HCT116 (cell line): ENCODE measurements around the gene MSL2. TPM values are rescaled to one million over a fixed set of nuclear protein-coding genes. Genes with fewer than 3 reads are reported as not detected.

Experiments used
- ATAC-seq: fragments of 200-7000 bp; cut with Tn5 transposase; 2 replicates; pipeline ENCODE4 v1.9.1; 2020; ENCODE audit warnings: mild to moderate bottlenecking, moderate library complexity
- BruUV-seq: library from RNA; stranded (reverse); fragments of 400-500 nt; replicated peaks from 2 replicates; lab custom pipeline; 2021; lab: Mats Ljungman, UMichigan
- CTCF ChIA-PET: fragments of 300-600 bp; sonication (Branson Sonifier 250); formaldehyde crosslinking; loops from one replicate; lab custom pipeline; 2021; ENCODE audit warnings: antibody characterized with exemption; lab: Charles Lee
- POLR2A ChIA-PET: fragments of 300-600, 350-600 bp; sonication (Branson Sonifier 250); formaldehyde crosslinking; loops from one replicate; lab custom pipeline; 2021; ENCODE audit warnings: antibody characterized with exemption; lab: Charles Lee
- RAD21 ChIA-PET, 2 experiments: fragments of 300-600 bp; sonication (Branson Sonifier 250); formaldehyde crosslinking; loops; one replicate each; lab custom pipeline; 2023; ENCODE audit warnings: low total read pairs in 2 of 2; ENCODE audit not compliant: uncharacterized antibody in 2 of 2, unreplicated experiment in 2 of 2, low non-redundant PET in 1 of 2; lab: Charles Lee
- DNase-seq: peaks from one replicate; pipeline ENCODE4 v3.0.0-alpha.2; 2010; ENCODE audit warnings: low read depth, low spot score
- H2AFZ ChIP-seq: fragments of 200-600 bp; shearing (Covaris generic), sonication (generic); 2 replicates; pipeline ENCODE4 v1.6.1; 2017; ENCODE audit warnings: low read depth, mixed run types, mixed read lengths, antibody characterized with exemption, low read length; ENCODE audit not compliant: poor library complexity, severe bottlenecking
- H3K27ac ChIP-seq: 2 replicates; pipeline ENCODE4 v1.5.1; 2012; ENCODE audit warnings: low read depth, low read length
- H3K27me3 ChIP-seq: fragments of 200-600 bp; sonication (generic); 2 replicates; pipeline ENCODE4 v1.6.1; 2016; ENCODE audit warnings: mixed run types, low read length, mixed read lengths; ENCODE audit not compliant: insufficient read depth
- H3K36me3 ChIP-seq, 2 experiments: fragments of 200-500 bp in 1 of 2; fragments of 200-600 bp in 1 of 2; sonication (Bioruptor generic) in 1 of 2; sonication (generic) in 1 of 2; 2 replicates each; pipeline versions ENCODE4 v1.5.1 to v1.6.1; 2014 to 2016; ENCODE audit warnings: low read length in 2 of 2, inconsistent platforms in 1 of 2, mixed read lengths in 1 of 2, mixed run types in 1 of 2; ENCODE audit not compliant: insufficient read depth in 2 of 2, control insufficient read depth in 1 of 2
- H3K4me1 ChIP-seq, 2 experiments: fragments of 200-600 bp in 1 of 2; sonication (generic) in 1 of 2; 2 replicates each; pipeline versions ENCODE4 v1.5.1 to v1.6.1; 2012 to 2017; ENCODE audit warnings: low read length in 2 of 2, inconsistent platforms in 1 of 2, mild to moderate bottlenecking in 1 of 2, mixed read lengths in 1 of 2, mixed run types in 1 of 2, moderate library complexity in 1 of 2; ENCODE audit not compliant: insufficient read depth in 2 of 2, control insufficient read depth in 1 of 2
- H3K4me2 ChIP-seq: fragments of 200-600 bp; sonication (generic); 2 replicates; pipeline ENCODE4 v1.6.1; 2017; ENCODE audit warnings: mixed run types, low read length, mixed read lengths
- H3K4me3 ChIP-seq, 2 experiments: fragments of 200-600 bp in 1 of 2; sonication (generic) in 1 of 2; replicated peaks in 1 of 2; 2 replicates each; pipeline ENCODE4 v1.5.1; 2011 to 2016; ENCODE audit warnings: low read length in 2 of 2, control low read depth in 1 of 2, low read depth in 1 of 2, mild to moderate bottlenecking in 1 of 2, mixed read lengths in 1 of 2, mixed run types in 1 of 2
- H3K79me2 ChIP-seq: fragments of 200-600 bp; sonication (generic); 2 replicates; pipeline ENCODE4 v1.6.1; 2017; ENCODE audit warnings: mild to moderate bottlenecking, mixed run types, low read length, moderate library complexity, mixed read lengths; ENCODE audit not compliant: insufficient read depth
- H3K9ac ChIP-seq: fragments of 200-600 bp; sonication (generic); 2 replicates; pipeline ENCODE4 v1.6.1; 2016; ENCODE audit warnings: low read length, mixed read lengths
- H3K9me2 ChIP-seq: fragments of 200-600 bp; sonication (generic), shearing (Covaris generic); 2 replicates; pipeline ENCODE4 v1.6.1; 2017; ENCODE audit warnings: mixed run types, mild to moderate bottlenecking, moderate library complexity; ENCODE audit not compliant: insufficient read depth
- H3K9me3 ChIP-seq, 2 experiments: fragments of 200-500 bp in 1 of 2; fragments of 200-600 bp in 1 of 2; sonication (Bioruptor generic) in 1 of 2; sonication (generic) in 1 of 2; 2 replicates each; pipeline ENCODE4 v1.6.1; 2014 to 2017; ENCODE audit warnings: low read length in 2 of 2, mixed read lengths in 2 of 2, inconsistent platforms in 1 of 2, low read depth in 1 of 2, mild to moderate bottlenecking in 1 of 2, mixed run types in 1 of 2, moderate library complexity in 1 of 2; ENCODE audit not compliant: control insufficient read depth in 1 of 2, insufficient read depth in 1 of 2
- H4K20me1 ChIP-seq: fragments of 200-600 bp; sonication (generic), shearing (Covaris generic); 2 replicates; pipeline ENCODE4 v1.6.1; 2017; ENCODE audit warnings: mixed run types, mild to moderate bottlenecking, moderate library complexity; ENCODE audit not compliant: insufficient read depth
- CBX3 ChIP-seq: IDR thresholded peaks from 2 replicates; pipeline ENCODE4 v1.6.1; 2012; ENCODE audit warnings: low read depth
- CEBPB ChIP-seq: IDR thresholded peaks from 2 replicates; pipeline ENCODE4 v1.6.1; 2012; ENCODE audit warnings: low read depth
- EGR1 ChIP-seq: IDR thresholded peaks from 2 replicates; pipeline ENCODE4 v1.6.1; 2012; ENCODE audit warnings: low read depth
- ELF1 ChIP-seq: IDR thresholded peaks from 2 replicates; pipeline ENCODE4 v1.6.1; 2012; ENCODE audit warnings: low read depth, borderline replicate concordance
- EZH2 ChIP-seq: fragments of 200-600 bp; sonication (generic); IDR thresholded peaks from 2 replicates; pipeline ENCODE4 v1.6.1; 2017; ENCODE audit warnings: antibody characterized with exemption, mixed run types
- EZH2phosphoT487 ChIP-seq: fragments of 200-600 bp; IDR thresholded peaks from 2 replicates; pipeline ENCODE4 v1.6.1; 2018; ENCODE audit warnings: antibody characterized with exemption, borderline replicate concordance
- FOSL1 ChIP-seq: IDR thresholded peaks from 2 replicates; pipeline ENCODE4 v1.6.1; 2012; ENCODE audit warnings: low read depth
- JUND ChIP-seq: IDR thresholded peaks from 2 replicates; pipeline ENCODE4 v1.6.1; 2012
- SIN3A ChIP-seq: IDR thresholded peaks from 2 replicates; pipeline ENCODE4 v1.6.1; 2012; ENCODE audit warnings: low read depth
- SP1 ChIP-seq: IDR thresholded peaks from 2 replicates; pipeline ENCODE4 v1.6.1; 2012; ENCODE audit warnings: low read depth
- SRF ChIP-seq: IDR thresholded peaks from 2 replicates; pipeline ENCODE4 v1.6.1; 2012; ENCODE audit warnings: low read depth
- TCF7L2 ChIP-seq: IDR thresholded peaks from 2 replicates; pipeline ENCODE4 v1.7.0; 2011; ENCODE audit warnings: borderline replicate concordance, inconsistent platforms; ENCODE audit not compliant: insufficient read depth, insufficient read length; ENCODE audit errors: extremely low read depth
- YY1 ChIP-seq: IDR thresholded peaks from 2 replicates; pipeline ENCODE4 v1.6.1; 2011; ENCODE audit warnings: low read length, low read depth, moderate library complexity, mild to moderate bottlenecking; ENCODE audit not compliant: insufficient replicate concordance; ENCODE audit errors: extremely low read depth
- ZFX ChIP-seq: fragments of 450-650 bp; IDR thresholded peaks from 2 replicates; pipeline ENCODE4 v1.6.1; 2017
- ZNF274 ChIP-seq: fragments of 200-500 bp; sonication (Bioruptor generic); IDR thresholded peaks from 2 replicates; pipeline ENCODE4 v1.6.1; 2014; ENCODE audit warnings: mild to moderate bottlenecking, low read depth, low read length, inconsistent platforms
- intact Hi-C: fragments of 100-400 bp; cut with micrococcal nuclease; formaldehyde crosslinking; loops from 2 replicates; pipeline ENCODE4 v1.10.0; 2022
- total RNA-seq: library from RNA; stranded (reverse); gene quantifications from one replicate; pipeline ENCODE4 v1.2.1, GENCODE V29; 2021; ENCODE audit not compliant: unreplicated experiment
- TF ChIP-seq, protein P1 (sequence below), 3 experiments: fragments of 200-600 bp in 1 of 3; sonication (generic) in 1 of 3; IDR thresholded peaks in 2 of 3; conservative IDR thresholded peaks in 1 of 3; 2 replicates each; pipeline ENCODE4 v1.5.1; 2012 to 2017; ENCODE audit warnings: low read depth in 2 of 3, low read length in 2 of 3, antibody characterized with exemption in 1 of 3, borderline replicate concordance in 1 of 3, control low read depth in 1 of 3, mild to moderate bottlenecking in 1 of 3, mixed read lengths in 1 of 3, mixed run types in 1 of 3, moderate library complexity in 1 of 3; ENCODE audit not compliant: insufficient read depth in 1 of 3
- TF ChIP-seq, protein P2 (sequence below): IDR thresholded peaks from 2 replicates; pipeline ENCODE4 v1.6.1; 2011; ENCODE audit warnings: mild to moderate bottlenecking, low read length, moderate library complexity; ENCODE audit not compliant: insufficient replicate concordance; ENCODE audit errors: extremely low read depth
- TF ChIP-seq, protein P3 (sequence below): IDR thresholded peaks from 2 replicates; pipeline ENCODE4 v1.6.1; 2012; ENCODE audit warnings: low read depth
- TF ChIP-seq, protein P4 (sequence below): IDR thresholded peaks from 2 replicates; pipeline ENCODE4 v1.6.1; 2012

MSL2 gene
- total RNA-seq, 1 experiment from 2014 or later = 34.8 TPM

DNA sequence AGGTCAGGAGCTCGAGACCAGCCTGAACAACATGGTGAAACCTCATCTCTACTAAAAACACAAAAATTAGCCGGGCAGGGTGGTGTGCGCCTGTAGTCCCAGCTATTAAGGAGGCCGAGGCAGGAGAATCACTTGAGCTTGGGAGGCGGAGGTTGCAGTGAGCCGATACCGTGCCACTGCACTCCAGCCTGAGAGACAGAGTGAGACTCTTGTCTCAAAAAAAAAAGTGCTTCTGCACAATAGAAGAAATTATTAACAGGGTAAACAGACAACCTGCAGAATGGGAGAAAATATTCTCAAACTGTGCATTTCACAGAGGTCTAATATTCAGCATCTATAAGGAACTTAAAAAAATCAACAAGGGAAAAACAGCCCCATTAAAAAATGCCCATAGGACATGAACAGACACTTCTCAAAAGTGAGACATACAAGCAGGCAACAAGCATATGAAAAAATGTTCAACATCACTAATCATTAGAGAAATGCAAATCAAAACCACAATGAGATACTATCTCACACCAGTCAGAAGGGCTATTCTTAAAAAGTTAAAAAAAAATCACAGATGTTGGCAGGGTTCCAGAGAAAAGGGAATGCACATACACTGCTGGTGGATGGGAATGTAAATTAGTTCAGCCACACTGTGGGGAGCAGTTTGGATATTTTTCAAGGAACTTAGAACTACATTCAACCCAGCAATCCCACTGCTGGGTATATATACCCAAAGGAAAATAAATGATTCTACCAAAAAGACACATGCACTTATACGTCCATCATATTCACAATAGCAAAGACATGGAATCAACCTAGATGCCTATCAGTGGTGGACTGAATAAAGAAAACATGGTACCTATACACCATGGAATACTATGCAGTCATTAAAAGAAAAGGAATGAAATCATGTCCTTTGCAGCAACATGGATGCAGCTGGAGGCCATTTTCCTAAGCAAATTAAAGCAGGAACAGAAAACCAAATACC lies 75.5 kb downstream of the MSL2 start:
- H3K36me3 ChIP-seq = no peaks in the 10 kb centered on the region
- intact Hi-C loops = no loop called here
- H3K4me3 ChIP-seq = no peak overlapping the region
- no peak for DNase-seq
- ATAC-seq = no peak
- H3K27me3 ChIP-seq = no peaks in the 10 kb centered on the region
- no peaks in the 10 kb centered on the region for H3K9me2 ChIP-seq
- no peak overlapping the region for H2AFZ ChIP-seq
- H3K9ac ChIP-seq = no peak overlapping the region
- POLR2A ChIA-PET = interaction anchor here (0.7 kb wide), 1 partner anchor 897 kb away, joined by 3 read pairs; no protein-coding TSS in a partner anchor
- CTCF ChIA-PET = no interaction called here
- TF ChIP-seq, protein P1, sequence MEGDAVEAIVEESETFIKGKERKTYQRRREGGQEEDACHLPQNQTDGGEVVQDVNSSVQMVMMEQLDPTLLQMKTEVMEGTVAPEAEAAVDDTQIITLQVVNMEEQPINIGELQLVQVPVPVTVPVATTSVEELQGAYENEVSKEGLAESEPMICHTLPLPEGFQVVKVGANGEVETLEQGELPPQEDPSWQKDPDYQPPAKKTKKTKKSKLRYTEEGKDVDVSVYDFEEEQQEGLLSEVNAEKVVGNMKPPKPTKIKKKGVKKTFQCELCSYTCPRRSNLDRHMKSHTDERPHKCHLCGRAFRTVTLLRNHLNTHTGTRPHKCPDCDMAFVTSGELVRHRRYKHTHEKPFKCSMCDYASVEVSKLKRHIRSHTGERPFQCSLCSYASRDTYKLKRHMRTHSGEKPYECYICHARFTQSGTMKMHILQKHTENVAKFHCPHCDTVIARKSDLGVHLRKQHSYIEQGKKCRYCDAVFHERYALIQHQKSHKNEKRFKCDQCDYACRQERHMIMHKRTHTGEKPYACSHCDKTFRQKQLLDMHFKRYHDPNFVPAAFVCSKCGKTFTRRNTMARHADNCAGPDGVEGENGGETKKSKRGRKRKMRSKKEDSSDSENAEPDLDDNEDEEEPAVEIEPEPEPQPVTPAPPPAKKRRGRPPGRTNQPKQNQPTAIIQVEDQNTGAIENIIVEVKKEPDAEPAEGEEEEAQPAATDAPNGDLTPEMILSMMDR (IDR thresholded peaks at IDR 0.05 in 2 of 3, conservative IDR thresholded peaks at IDR 0.05 in 1 of 3; ENCODE audit: borderline replicate concordance in 1 of 3, insufficient read depth in 1 of 3, low read depth in 2 of 3, low read length in 2 of 3) = no peak
- TF ChIP-seq EZH2phosphoT487 = no peak
- TF ChIP-seq EZH2 = no peak
- no peak for TF ChIP-seq ELF1
- TF ChIP-seq ZNF274 = no peak
- no peak for TF ChIP-seq TCF7L2
- no peak for TF ChIP-seq SP1
- no peak for TF ChIP-seq SIN3A
- TF ChIP-seq, protein P2, sequence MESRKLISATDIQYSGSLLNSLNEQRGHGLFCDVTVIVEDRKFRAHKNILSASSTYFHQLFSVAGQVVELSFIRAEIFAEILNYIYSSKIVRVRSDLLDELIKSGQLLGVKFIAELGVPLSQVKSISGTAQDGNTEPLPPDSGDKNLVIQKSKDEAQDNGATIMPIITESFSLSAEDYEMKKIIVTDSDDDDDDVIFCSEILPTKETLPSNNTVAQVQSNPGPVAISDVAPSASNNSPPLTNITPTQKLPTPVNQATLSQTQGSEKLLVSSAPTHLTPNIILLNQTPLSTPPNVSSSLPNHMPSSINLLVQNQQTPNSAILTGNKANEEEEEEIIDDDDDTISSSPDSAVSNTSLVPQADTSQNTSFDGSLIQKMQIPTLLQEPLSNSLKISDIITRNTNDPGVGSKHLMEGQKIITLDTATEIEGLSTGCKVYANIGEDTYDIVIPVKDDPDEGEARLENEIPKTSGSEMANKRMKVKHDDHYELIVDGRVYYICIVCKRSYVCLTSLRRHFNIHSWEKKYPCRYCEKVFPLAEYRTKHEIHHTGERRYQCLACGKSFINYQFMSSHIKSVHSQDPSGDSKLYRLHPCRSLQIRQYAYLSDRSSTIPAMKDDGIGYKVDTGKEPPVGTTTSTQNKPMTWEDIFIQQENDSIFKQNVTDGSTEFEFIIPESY = no peak
- no peak for TF ChIP-seq CEBPB
- TF ChIP-seq YY1 = no peak
- no peak for TF ChIP-seq ZFX
- no peak for TF ChIP-seq FOSL1
- no peak for TF ChIP-seq EGR1
- TF ChIP-seq, protein P3, sequence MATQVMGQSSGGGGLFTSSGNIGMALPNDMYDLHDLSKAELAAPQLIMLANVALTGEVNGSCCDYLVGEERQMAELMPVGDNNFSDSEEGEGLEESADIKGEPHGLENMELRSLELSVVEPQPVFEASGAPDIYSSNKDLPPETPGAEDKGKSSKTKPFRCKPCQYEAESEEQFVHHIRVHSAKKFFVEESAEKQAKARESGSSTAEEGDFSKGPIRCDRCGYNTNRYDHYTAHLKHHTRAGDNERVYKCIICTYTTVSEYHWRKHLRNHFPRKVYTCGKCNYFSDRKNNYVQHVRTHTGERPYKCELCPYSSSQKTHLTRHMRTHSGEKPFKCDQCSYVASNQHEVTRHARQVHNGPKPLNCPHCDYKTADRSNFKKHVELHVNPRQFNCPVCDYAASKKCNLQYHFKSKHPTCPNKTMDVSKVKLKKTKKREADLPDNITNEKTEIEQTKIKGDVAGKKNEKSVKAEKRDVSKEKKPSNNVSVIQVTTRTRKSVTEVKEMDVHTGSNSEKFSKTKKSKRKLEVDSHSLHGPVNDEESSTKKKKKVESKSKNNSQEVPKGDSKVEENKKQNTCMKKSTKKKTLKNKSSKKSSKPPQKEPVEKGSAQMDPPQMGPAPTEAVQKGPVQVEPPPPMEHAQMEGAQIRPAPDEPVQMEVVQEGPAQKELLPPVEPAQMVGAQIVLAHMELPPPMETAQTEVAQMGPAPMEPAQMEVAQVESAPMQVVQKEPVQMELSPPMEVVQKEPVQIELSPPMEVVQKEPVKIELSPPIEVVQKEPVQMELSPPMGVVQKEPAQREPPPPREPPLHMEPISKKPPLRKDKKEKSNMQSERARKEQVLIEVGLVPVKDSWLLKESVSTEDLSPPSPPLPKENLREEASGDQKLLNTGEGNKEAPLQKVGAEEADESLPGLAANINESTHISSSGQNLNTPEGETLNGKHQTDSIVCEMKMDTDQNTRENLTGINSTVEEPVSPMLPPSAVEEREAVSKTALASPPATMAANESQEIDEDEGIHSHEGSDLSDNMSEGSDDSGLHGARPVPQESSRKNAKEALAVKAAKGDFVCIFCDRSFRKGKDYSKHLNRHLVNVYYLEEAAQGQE = no peak
- no peak for TF ChIP-seq CBX3
- TF ChIP-seq SRF = no peak
- no peak for TF ChIP-seq JUND
- TF ChIP-seq, protein P4, sequence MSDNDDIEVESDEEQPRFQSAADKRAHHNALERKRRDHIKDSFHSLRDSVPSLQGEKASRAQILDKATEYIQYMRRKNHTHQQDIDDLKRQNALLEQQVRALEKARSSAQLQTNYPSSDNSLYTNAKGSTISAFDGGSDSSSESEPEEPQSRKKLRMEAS = no peak
- H4K20me1 ChIP-seq = no peaks in the 10 kb centered on the region
- RAD21 ChIA-PET = no interaction called here
- BruUV-seq = no TSS peak
- no peaks in the 10 kb centered on the region for H3K9me3 ChIP-seq
- no peaks in the 10 kb centered on the region for H3K4me1 ChIP-seq
- no peak overlapping the region for H3K4me2 ChIP-seq
- H3K79me2 ChIP-seq = no peaks in the 10 kb centered on the region
- no peak overlapping the region for H3K27ac ChIP-seq
